Activated T-helper 1 cell treated with anti-CD3 and anti-CD28 coated beads, Interleukin-2, amount 50 U/mL, for 16 hours (primary cell): ENCODE measurements around the gene HOPX.
"Not testable (repeated sequence)": the region's sequence is repeated elsewhere in the genome, so short reads cannot be mapped to it uniquely, and the experiment has no call there.

ENCODE experiments used
- DNase-seq, 2 donors: peaks; one replicate each; pipeline ENCODE4 v3.0.0-alpha.2; 2020; ENCODE audit warnings: low read depth in 1 of 2, low spot score in 1 of 2

HOPX gene

DNA sequence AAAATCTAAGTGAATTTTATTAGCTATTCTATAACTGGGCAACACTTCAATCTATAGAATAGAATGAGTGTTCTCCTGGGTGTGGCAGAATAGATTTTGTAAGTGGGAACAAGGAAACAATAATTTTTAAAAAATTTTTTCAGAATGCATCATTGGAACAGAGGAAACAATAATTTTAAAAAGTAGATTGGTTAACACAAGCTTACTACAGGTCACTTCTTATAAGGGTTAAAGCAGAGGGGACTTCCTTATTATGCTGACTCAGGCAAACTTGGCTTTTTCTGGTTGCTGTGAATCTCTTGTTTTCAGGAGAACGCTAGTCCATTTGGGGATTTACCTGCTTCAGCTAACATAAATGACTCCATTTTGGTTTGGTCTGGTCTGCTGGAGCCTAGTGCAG lies 52.5 kb downstream of the HOPX start:
- no peak for DNase-seq

DNA sequence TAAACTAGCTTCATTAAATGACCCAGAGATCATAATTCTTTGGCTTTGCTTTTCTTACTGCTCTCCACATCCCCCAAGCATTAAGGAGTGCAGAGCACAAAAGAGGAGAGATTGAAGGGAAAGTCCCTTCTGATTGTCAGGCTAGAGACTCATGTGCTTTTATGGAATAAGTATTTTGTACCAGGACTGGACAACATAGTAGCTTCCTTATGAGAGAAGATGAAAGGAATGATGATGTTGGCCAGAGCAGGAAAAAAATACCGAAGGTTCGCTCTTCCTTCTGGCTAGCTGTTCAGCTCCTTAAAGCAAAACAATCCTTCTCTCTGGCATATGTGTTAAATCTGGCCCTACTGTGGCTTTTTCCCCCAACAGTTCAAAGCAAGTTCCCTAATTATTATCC lies 53.1 kb downstream of the HOPX start:
- no peak for DNase-seq

DNA sequence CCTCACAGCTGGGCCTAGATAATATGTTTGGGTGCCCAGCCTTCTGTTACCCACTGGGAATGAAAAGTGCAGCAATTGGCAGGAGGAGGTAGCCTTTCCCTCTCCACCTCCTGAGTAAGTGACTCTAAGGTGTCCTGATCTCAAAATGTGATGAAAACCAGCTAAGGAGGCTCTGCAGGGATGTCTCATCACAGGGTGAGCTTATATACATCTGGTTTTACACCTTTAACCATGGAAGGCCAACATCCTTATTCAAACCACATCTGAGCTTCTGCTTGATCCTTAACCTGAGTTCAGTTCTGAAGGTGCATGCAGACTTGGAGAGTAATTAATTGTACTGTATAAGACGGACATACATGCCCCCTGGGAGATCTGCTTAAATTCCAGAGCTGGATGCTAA lies 53.7 kb downstream of the HOPX start:
- no peak for DNase-seq

DNA sequence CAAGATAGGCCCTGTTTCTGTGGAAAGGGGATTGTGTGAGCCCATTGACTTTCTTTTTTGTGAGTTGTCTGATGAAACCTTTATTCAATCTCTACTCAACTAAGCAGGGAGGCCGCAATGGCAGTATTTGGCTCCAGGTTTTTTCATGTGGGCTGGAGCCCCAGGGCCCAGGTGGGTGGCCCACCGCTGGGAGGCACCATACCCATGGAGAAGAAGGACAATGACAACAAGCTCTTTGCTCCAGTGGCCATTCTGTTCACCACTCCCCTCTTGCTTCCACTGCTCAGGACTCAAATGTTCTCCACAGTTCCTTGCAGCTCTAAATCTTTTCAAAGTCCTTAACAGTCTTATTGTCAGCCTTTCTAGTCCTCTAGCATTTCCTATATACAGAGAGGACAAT lies 54.1 kb downstream of the HOPX start:
- DNase-seq, result no peak

DNA sequence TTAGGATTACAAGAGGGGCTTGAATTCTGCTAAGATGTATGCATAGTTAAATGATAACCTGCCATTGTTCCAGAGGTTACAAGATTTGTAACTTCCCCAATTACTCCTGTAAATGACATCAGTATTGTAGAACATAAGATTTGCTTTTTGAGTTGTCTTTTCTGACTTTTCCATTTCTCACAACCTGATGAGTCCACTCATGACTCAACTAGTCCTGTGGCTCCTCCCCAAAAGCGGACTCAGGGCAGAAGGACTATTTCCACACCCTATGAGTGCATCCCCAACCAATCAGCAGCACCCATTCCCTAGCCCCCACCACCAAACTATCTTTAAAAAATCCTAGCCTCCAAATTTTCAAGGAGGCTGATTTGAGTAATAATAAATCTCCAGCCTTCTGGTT lies 54.7 kb downstream of the HOPX start:
- no peak for DNase-seq

DNA sequence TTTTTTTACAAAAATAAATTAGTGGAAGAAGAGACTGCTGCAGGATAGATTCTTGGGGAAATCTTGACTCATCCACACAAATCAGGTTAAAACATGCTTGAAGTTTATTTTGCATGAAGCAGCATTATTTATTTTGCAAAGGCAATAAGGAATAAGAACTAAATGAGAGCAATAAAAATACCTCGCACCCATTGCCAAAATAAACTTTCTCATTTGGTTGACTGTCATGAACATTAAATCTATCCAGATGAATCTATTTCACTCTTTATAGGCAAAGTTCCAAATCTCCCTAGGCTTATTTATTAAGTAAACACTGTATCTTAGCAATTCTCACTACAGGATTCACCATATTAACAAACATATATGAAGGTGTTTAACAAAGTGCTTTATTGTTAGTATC lies 58.9 kb downstream of the HOPX start:
- DNase-seq, result no peak

DNA sequence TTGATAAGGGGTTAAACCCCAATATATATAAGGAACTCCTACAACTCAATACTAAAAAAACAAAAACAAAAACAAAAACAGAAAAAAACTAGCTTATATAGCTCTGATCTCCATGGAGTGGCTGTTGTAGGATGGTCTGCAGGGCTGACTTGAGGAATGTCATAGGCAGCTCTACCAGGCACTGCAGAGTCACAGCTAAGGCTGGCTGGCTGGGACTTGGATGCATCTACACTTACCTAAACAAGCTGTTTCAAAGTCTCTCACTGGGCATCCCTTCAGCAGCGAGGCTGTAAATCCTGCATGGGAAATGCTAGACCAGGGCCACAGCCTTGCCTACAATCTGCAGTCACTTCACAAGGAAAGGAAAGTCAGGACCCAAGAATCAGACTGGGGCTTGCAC lies 61.3 kb downstream of the HOPX start:
- DNase-seq, result no peak

DNA sequence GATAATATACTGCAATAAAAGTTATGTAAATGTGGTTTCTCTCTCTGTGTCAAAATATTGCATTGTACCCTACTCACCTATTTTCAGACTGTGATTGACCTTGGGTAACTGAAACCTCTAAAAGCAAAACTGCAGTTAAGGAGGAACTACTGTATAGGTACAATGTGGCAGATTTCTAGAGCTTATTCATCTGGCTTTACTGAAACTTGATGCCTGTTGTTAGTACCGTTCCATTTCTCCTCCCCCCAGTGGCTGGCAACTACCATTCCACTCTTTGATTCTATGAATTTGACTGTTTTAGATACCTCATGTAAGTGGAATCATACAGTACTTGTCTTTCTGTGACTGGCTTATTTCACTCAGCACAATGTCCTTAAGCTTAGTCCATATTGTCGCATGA lies 61.9 kb downstream of the HOPX start:
- DNase-seq, result no peak

DNA sequence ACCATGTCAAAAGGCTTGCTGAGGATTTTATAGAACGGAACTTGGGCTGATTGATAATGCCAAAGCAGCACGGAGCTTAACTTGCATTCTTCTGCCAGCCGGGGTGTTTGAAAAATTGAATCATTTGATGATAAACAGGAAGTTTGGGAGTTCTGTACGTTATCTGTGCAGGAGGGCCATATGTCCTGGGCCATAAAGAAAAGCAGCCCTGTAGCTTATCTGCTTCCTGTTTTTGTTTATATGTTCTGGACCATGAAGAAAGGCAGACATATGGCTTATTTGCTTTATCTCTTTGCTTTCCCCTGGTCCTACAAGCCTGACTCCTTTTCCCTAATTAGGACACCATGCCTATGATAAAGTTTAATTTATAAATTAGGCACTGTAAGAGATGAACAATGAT lies 62.4 kb downstream of the HOPX start:
- DNase-seq, result no peak

DNA sequence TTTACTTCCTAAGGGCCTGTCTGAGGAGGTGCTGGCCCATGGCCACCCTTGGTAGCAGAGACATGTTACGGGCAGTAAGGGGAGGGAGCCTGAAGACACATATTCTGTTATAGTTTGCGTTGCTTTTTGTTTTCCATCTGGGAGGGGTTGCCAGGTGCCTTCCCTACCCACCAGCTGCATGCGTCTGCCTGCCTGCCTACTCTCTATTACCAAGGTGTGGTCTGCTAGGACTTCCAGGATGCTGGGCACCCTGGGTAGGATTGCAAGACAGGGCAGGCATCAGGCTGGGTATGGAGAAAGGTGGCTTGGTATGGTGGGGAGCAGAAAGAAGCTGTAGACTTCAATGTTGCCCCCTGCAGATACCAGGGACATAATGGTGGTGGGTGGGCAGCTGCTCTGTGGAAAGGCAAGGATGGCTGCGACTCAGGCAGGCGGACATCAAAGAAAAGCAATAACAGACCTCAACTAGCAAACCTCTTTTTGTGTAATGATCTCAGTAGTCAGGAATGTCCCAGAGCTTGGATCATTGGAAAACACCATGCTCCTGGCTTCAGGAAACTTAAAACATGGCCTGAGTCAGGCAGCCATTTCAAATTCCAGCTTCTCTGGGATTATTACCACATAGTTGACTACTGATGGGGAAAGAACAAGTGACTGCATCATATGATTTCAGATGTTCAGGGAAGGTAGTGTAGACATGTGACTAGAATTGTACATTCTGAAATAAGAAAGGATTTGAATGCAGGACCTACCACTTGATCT lies 67.8 kb downstream of the HOPX start:
- no peak for DNase-seq

DNA sequence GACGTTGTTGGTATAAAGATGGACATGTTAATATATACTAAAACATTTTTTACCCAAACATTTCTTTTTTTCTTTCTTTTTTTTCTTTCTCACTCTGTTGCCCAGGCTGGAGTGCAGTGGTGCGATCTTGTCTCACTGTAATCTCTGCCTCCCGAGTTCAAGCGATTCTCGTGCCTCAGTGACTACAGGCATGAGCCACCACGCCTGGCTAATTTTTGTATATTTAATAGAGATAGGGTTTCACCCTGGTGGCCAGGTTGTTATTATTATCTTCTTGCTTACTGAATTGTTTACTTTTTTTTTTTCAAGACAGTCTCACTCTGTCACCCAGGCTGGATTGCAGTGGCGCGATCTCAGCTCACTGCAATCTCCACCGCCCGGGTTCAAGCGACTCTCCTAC lies 68.8 kb downstream of the HOPX start:
- no peak for DNase-seq

DNA sequence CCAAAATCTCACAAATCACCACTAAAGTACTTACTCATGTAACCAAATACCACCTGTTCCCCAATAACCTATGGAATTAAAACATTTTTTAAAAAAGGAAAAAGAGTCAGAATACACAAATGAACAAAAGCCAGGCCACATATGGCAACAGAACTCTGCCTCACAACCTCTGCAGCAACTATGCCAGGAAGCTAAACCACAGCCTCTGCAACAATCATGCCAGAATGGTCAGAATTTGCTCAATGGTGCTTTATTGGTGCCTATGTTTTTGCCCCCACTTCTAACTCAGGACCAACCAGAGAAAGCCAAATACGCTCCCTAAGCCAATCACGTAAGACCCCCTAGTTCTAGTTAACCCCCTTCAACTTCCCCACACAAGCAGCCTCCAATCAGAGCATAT lies 69.6 kb downstream of the HOPX start:
- no peak for DNase-seq

DNA sequence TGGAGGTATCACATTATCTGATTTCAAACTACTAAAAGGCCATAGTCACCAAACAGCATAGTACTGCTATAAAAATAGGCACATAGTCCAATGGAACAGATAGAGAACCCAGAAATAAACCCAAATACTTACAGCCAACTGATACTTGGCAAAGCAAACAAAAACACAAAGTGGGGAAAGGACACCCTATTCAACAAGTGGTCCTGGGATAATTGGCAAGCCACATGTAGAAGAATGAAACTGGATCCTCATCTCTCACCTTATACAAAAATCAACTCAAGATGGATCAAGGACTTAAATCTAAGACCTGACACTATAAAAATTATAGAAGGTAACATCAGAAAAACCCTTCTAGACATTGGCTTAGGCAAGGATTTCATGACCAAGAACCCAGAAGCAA lies 70.9 kb downstream of the HOPX start:
- not testable (repeated sequence) for DNase-seq

DNA sequence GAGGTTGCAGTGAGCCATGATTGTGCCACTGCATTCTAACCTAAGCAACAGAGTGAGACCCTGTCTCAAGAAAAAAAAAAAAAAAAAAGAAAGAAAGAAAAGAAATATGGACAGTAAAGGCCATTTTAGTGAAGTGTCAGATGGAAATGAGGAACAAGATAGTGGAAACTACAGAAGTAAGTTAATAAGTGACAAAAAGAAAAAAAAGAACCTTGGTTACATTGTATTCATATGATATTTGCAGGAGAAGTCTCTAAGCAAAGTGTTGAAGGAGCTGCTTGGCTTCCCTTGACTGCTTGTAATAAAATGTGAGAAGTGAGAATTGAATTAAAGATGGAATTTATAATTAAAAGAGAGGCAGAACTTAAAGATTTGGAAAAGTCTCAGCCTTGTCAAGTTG lies 73.2 kb downstream of the HOPX start:
- no peak for DNase-seq

DNA sequence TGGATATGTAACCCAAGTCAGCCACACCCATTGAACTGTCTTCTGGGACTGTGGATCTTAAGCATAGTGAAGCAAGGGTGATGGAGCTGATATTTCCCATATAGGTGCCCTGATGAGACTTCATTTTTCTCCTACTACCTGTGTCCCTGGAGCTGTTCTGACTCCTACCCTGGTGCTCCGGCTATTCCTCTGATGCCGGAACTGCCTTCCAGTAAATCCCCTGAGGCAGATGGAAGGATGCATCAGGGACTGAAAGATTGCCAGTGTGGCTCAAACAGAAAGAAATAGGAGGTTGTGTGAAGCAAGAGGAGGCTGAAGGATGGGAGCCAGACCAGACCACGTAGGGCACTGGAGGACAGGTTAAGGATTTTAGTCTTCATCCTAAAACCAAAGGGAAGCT lies 74.7 kb downstream of the HOPX start:
- DNase-seq, result no peak

DNA sequence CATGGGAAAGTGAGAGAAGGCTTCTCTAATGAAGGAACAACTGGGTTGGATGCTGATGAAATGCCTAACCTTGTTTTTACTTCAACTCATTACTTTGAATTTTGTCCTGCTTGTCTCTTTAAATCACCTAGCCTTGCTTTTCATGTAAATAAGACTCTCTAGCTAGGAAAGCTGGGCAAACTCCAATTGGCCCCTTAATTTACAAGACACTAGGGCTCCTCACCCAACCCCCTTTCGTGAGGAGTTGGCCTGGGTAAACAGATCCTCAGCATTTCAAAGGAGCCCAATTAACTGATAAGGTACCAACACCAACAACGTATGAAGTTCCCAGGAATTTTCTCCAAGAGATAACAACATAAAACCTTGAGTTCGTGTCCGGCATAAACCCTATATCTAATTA lies 75.6 kb downstream of the HOPX start:
- DNase-seq, result not testable (repeated sequence)

DNA sequence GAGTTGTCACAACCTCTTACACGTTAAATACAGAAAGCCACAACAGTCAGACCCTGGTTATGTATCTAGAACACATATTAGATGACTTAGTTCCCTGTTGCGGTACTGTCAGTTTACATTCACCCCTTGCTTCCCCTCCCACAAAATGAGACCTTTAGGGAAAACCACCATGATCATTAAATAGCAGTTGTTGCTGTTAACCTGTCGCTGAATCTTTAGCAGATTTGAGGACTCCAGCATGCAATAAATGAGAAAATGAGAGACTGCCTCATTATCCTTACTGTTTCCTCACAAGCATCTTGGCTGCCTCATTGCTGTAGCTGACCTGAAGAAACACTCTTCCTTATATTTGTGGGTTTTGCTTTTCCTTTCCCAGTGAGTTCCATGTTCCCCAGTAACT lies 77.8 kb downstream of the HOPX start:
- no peak for DNase-seq
